Amygdala (tissue), 56 donors: Measurements from ENCODE around the gene CSTPP1.

Experiments used
- DNase-seq, 56 donors: peaks; one replicate each; lab custom pipeline; 2025; lab: John Stamatoyannopoulos, UW

CSTPP1 gene

DNA sequence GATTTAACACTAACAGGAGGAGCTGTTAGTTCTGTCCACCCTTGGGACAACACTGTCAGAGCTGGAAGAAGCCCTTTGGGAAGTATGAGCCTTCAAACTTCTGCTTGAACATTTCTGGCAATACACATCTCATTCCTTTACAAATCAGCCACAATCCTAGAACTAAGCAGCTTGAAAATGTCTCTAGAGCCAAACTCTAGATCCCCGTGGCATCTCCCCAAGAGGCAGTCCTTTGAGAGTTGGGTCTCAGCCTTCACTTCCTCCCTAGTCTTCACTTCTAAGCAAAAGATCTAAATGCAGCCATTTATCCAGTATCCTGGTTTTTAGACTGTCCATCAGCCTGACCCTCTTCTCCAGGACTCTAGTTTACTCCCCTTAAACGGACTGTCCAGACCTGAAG is 213.2 kb downstream of the CSTPP1 start:
- no peak for DNase-seq

- DNase-seq: no peak
Measured at GRCh38 chr11:47152126-47152952, 215.8 kb downstream of the CSTPP1 start.

DNA sequence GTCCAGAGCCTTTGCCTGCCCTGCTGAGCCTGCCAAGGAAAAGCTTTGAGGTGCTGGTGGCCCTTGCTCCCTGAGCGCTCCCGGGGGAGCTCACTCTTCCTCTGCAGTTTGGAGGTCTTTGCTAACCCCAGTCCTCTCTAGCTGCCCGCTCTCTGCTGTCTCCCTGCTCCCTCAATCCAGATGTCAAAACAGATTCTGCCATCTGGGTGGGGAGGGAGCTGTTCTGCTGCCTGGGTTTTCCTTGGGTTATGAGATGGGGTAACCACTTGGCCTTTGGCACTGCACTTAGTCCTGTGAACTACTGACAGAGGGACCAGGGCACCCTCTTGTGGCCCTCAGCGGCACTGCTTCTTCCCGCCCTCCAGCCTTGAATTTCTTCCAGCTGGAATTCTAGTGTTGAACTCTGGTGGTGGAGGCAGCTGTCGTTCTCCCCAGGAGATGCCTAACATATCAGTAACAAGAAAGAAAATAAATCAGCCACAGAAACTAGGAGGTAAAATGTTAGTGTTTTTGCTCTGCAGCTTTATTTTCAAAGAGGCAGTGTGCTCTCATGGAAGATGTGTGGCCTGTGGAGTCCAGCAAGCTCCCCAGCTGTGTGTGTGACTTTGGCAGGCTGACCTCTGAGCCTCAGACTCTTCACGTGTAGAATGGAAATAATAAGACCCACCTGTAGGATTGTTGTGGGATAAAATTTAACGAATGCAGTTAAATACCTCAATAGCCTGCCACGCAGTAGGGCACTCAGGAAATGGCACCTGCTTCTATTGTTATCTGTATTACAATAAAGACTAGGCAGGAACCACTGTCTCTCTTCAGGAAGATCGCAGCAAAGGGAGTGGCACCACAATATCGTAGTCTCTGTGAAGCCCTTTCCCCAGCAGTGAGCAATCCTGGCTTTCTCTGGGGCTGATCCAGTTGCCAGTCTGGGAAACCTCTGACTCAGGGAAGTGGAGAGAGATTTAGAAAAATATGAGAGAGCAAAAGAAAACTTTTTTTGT is 216.7 kb downstream of the CSTPP1 start:
- peak in 54 of 56 donors; percentile 17 to 94 (median 70) for DNase-seq

GRCh38 chr11:47154616-47155570 is 218.3 kb downstream of the CSTPP1 start:
- DNase-seq: peak in 6 of 56 donors; percentile 11 to 51 (median 26)

GRCh38 chr11:47155879-47156278 is 219.3 kb downstream of the CSTPP1 start:
- no peak for DNase-seq

GRCh38 chr11:47156333-47156732 is 219.8 kb downstream of the CSTPP1 start:
- DNase-seq: no peak

GRCh38 chr11:47156951-47157350 is 220.4 kb downstream of the CSTPP1 start:
- DNase-seq: no peak

- no peak for DNase-seq
Measured at GRCh38 chr11:47157805-47158204, 221.2 kb downstream of the CSTPP1 start.

DNA sequence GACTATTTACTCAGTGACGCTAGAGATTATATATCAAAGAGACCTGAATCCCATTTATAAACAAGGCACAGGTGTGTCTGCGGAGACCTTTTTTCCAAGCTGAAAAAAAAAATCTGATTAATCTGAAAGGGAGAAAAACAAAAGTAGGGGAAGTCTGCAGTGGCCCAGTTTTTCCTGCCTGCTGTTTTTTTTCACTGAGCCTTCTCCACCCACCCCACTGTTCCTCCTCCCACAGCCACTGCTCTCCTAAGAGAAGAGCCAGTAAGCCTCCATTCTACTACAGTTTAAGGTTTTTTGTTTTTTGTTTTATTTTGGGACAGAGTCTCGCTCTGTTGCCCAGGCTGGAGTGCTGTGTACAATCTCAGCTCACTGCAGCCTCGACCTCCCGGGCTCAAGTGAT is 221.7 kb downstream of the CSTPP1 start:
- DNase-seq: peak in 2 of 56 donors; percentile 7 to 13

DNA sequence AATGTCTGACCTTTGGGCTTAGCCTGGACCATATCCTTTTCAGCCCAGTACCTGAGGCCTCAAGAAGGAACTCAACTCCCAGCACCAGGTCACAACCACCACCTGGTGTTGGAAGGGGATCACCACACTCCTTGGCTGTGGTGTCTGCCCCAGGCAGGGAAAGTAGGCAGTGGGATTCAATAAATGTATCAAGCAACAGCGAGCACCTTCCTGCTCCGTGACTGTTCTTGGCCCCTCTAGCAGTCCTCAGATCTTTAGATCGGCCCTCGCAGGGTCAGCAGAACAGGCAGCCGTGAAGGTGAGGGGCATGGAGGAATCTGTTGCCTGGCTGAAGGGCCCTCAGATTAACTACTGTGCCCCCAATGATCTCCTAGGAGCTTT is 224.2 kb downstream of the CSTPP1 start:
- DNase-seq: no peak

DNA sequence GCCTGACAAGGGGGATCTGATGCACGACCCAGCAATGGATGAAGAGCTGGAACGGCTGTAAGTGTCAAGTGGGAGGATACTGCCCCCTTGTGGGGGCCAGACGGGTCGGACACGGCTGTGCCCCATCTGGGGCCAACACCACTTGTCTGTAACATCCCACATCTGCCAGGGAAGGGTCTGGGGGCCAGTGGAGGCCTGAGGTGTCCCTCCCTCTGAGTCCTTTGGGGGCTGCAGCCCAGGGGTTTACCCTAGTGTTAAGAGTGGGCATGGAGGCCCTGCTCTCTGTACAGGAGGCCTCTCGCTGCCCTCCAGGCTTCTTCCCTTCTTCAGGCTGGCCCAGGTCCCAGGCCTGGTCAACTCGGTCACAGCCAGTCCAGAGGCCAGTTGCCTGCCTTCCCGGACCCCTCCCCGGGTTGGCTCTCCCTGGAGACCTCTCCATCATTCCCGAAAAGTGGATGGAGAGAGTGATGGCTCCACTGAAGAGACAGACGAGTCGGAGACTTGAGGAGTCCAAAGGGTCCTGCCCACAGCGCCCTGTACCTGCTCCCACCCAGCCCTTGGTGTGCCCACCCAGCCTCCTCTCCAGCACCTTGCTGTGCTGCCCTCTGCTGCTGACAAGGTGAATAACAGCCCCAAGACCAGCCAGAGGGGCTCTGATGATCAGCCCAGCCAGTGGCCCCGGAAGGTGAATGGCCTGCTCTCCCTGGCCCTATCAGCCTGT is 224.7 kb downstream of the CSTPP1 start:
- DNase-seq: peak in 37 of 56 donors; percentile 16 to 77 (median 42)

DNA sequence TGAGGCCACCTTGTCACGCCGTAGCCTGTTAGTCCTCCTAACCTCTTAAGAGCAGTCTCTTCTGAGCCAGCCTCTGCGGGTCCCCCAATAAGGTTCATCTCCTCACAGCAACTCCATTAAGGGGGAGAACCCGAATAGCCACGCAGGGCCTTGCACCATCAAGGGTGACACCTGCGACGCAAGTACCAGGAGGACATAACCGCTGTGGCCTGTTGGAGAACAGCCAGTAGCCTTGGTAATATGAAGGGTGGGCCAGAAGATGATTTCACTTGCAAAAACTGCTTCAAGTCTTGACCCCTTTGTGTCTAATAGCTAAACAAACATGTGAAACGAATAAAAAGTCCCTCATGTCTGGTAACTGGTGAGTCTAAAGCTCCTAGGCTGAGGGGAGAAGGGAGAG is 225.3 kb downstream of the CSTPP1 start:
- DNase-seq: no peak

- DNase-seq: no peak
Measured at GRCh38 chr11:47162426-47162825, 225.9 kb downstream of the CSTPP1 start.

DNA sequence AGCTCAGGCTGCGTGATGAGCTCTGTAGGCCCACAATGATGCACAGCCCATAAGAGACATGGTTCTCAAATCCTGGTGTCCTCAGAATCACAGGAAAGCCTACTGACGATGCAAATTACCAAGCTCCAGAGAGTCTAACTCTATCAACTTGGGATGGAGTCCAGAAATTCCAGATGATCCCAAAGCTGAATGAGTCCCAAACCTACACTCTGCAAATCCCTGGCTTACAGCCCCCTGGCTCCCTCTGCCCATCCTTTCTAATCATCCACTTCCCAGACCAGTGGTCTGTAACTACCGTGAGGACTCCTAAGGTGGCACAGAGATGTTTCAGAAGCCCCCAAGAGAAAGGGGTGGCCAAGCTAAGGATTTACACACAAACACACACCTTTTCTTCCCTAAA is 226.6 kb downstream of the CSTPP1 start:
- DNase-seq: no peak

DNA sequence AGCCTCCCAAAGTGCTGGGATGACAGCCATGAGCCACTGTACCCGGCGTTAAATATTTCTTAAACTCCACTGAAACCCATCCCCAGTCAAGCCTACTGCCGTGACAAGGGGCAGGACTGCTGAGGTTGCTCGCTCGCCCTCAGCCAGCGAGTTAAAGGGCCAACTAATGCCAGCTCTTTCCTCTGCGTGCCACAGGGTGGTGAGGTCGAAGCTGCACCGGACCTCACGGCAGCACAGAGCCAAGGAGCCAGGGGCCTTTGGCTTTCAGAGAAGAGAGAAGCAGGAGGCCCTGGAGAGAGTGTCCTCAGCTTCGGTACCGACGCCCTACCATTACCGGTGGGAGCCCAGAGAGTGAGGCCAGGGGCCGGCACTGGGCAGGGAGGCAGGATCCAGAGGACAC is 227.3 kb downstream of the CSTPP1 start:
- DNase-seq: no peak

DNA sequence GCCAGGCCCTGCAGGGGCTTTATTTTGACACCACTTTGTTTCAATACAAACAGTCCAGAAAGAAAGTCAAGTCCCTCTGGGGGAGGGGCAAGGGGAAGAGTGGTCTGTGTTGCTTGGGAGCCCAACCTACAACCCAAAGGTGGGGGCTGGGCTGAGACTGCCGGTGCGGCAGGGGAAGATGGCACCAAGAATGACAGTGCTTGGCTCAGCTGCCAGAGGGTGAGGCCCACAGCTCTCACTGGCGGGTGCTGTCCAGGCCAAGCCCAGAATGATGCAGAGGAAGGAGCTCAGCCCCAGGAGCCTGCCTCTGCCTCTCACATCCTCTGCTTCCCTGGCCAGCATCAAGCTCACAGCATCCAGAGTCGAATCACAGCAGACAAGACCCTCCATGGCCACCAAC is 227.8 kb downstream of the CSTPP1 start:
- DNase-seq: no peak

- DNase-seq: no peak
Measured at GRCh38 chr11:47165253-47165840, 228.8 kb downstream of the CSTPP1 start.

GRCh38 chr11:47166368-47166767 is 229.8 kb downstream of the CSTPP1 start:
- no peak for DNase-seq
